ENCODE results near the gene PMAIP1. TPM values are rescaled to one million over a fixed set of nuclear protein-coding genes. Genes with fewer than 3 reads are reported as not detected.

PMAIP1 gene
- total and polyA plus RNA-seq, 7 donors: 0.25 to 2.9 (median 0.89) TPM

- ATAC-seq (no peak), DNase-seq (no peak)
- H3K27me3 ChIP-seq (ENCODE audit: insufficient read depth in 3 of 3, low read length in 2 of 3): peaks cover 0 to 9% (median 0%) of the 10 kb centered on the region in 3 donors
- no peak overlapping the region for H3K4me3 ChIP-seq
- no peak overlapping the region for H3K27ac ChIP-seq
- 69 to 79% (median 73%) methylated on average over 11 of the region's 11 CpGs for WGBS, 3 donors
- H3K4me1 ChIP-seq: no peaks in the 10 kb centered on the region
- no peaks in the 10 kb centered on the region for H3K9me3 ChIP-seq
- TF ChIP-seq CTCF (IDR thresholded peaks at IDR 0.05): no peak
- H3K36me3 ChIP-seq (ENCODE audit: insufficient read depth in 1 of 2, low read depth in 1 of 2): no peaks in the 10 kb centered on the region
- intact Hi-C loops (cut with DNase I): no loop called here
Measured at GRCh38 chr18:59909289-59910036, 9.7 kb downstream of the PMAIP1 start.

GRCh38 chr18:59910967-59911366 is 11.2 kb downstream of the PMAIP1 start:
- 41 to 88% (median 67%) methylated on average over 2 of the region's 2 CpGs for WGBS, 3 donors
- intact Hi-C loops (cut with DNase I): no loop called here
- no peak for TF ChIP-seq CTCF (IDR thresholded peaks at IDR 0.05)
- Histone ChIP-seq H3K4me3 (no peak overlapping the region), H3K27me3 (ENCODE audit: insufficient read depth in 3 of 3, low read length in 2 of 3) (peaks cover 0 to 9% (median 0%) of the 10 kb centered on the region in 3 donors), H3K36me3 (ENCODE audit: insufficient read depth in 1 of 2, low read depth in 1 of 2) (no peaks in the 10 kb centered on the region), H3K4me1 (no peaks in the 10 kb centered on the region), H3K27ac (no peak overlapping the region), H3K9me3 (no peaks in the 10 kb centered on the region)
- no peak for DNase-seq
- ATAC-seq: no peak

- intact Hi-C loops (cut with DNase I): no loop called here
- DNase-seq: no peak
- H3K4me3 ChIP-seq: no peak overlapping the region
- H3K27ac ChIP-seq: no peak overlapping the region
- H3K4me1 ChIP-seq: no peaks in the 10 kb centered on the region
- H3K9me3 ChIP-seq: no peaks in the 10 kb centered on the region
- peaks cover 0 to 9% (median 0%) of the 10 kb centered on the region in 3 donors for H3K27me3 ChIP-seq (ENCODE audit: insufficient read depth in 3 of 3, low read length in 2 of 3)
- H3K36me3 ChIP-seq (ENCODE audit: insufficient read depth in 1 of 2, low read depth in 1 of 2): no peaks in the 10 kb centered on the region
- no peak for ATAC-seq
- no peak for TF ChIP-seq CTCF (IDR thresholded peaks at IDR 0.05)
Measured at GRCh38 chr18:59911600-59911999, 11.8 kb downstream of the PMAIP1 start.

- ATAC-seq (no peak), DNase-seq (no peak)
- Histone ChIP-seq H3K36me3 (ENCODE audit: insufficient read depth in 1 of 2, low read depth in 1 of 2) (no peaks in the 10 kb centered on the region), H3K4me1 (no peaks in the 10 kb centered on the region), H3K9me3 (no peaks in the 10 kb centered on the region), H3K27me3 (ENCODE audit: insufficient read depth in 3 of 3, low read length in 2 of 3) (peaks cover 0 to 9% (median 0%) of the 10 kb centered on the region in 3 donors), H3K27ac (no peak overlapping the region), H3K4me3 (no peak overlapping the region)
- intact Hi-C loops (cut with DNase I): no loop called here
- WGBS, 3 donors: 76 to 78% (median 78%) methylated on average over 2 of the region's 2 CpGs
- no peak for TF ChIP-seq CTCF (IDR thresholded peaks at IDR 0.05)
Measured at GRCh38 chr18:59912007-59912550, 12.3 kb downstream of the PMAIP1 start.

Data from psoas muscle (tissue), 8 donors.